Loucy (cell line): Measurements from ENCODE around the gene TK1.

Experiments used
- CTCF ChIP-seq: fragments of 200-600 bp; sonication (generic); conservative IDR thresholded peaks from 2 replicates; pipeline ENCODE4 v1.5.1; 2014; ENCODE audit warnings: mild to moderate bottlenecking, antibody characterized with exemption, low read length
- EZH2phosphoT487 ChIP-seq: fragments of 200-600 bp; IDR thresholded peaks from 2 replicates; pipeline ENCODE4 v1.6.1; 2018; ENCODE audit warnings: antibody characterized with exemption, mild to moderate bottlenecking, moderate library complexity, borderline replicate concordance

- TF ChIP-seq CTCF = no peak
- no peak for TF ChIP-seq EZH2phosphoT487
Observed at GRCh38 chr17:78211032-78211431, 24.2 kb upstream of the TK1 start.
